Measurements from ENCODE around the gene DNAI4.

Gene DNAI4

DNA sequence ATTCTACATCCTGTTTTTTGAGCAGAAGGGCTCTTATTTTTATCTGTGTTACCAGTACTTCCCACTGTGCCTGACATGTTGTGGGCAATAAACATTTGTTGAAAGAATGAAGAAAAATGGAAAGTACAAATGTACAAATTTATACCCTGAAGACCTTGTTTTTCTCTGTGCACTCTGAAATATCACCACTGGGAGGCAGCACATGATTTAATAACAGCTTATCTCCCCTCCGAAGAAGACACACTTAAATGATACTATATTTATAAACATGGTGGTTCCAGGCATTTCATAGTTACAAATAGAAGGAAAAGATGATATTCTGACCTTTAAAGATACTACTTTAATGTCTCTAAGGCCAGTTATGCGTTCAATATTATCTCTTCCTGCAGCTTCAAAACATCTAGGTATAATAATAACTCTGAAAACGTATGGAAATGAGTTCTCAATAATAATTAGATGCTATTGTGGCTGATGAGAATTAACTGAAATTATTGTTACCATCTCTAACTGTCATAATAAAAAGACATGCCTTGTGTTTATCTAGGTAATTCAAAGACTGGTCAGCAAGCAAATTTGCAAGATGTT, 159.6 kb downstream of the DNAI4 start:
- DNase-seq = peak; percentile 72

Data from NCI-H1694 treated with DMSO at 0.1 percent for 48 hours (cell line).